IPS DF 4.7 (cell line): ENCODE measurements around the gene DDX56.
"Not testable (repeated sequence)": the region's sequence is repeated elsewhere in the genome, so short reads cannot be mapped to it uniquely, and the experiment has no call there.

Source experiments
- DNase-seq: peaks from one replicate; pipeline ENCODE4 v3.0.0-alpha.2; 2013; ENCODE audit warnings: low spot score; ENCODE audit errors: extremely low read depth

Gene DDX56

GRCh38 chr7:44563171-44563679, 10.5 kb downstream of the DDX56 start:
- no peak for DNase-seq

DNA sequence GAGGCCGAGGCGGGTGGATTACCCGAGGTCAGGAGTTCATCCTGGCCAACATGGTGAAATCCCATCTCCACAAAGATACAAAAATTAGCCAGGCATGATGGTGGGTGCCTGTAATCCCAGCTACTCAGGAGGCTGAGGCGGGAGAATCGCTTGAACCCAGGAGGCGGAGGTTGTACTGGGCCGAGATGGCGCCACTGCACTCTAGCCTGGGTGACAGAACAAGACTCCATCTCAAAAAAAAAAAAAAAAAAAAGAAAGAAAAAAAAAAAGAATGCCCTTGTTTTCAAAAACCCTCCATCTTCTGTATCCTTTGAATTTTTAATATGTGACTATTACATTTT, 11.1 kb downstream of the DDX56 start:
- DNase-seq: not testable (repeated sequence)

DNA sequence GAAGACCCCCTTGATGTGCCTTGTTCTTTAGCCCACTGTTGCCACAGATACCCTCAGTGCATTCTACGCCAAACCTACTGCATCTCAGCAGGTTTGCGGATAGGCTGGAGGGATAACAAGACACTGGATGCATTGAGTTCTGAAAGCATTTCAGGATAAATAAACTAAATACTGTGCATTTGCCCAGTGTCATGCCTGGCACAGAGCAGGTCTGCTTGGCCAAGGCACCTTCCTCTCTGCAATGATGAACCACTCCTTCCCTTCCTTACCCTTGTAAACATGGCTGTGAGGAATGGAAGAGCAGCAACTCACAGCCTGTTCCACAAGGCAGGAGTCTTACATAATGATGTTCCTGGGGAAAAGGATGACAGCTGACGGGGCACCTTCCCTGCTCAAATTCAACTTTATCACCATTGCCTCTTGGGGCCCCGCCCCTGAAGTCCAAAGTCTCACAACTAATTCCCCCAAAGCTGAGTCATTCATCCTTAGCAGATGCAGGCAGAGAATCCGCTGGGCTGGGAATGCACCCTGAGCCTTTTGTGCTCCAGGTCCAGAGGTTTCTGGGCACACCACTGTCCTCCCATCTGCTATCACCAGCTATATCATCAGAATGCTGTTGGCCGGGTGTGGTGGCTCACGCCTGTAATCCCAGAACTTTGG, 11.6 kb downstream of the DDX56 start:
- no peak for DNase-seq

DNA sequence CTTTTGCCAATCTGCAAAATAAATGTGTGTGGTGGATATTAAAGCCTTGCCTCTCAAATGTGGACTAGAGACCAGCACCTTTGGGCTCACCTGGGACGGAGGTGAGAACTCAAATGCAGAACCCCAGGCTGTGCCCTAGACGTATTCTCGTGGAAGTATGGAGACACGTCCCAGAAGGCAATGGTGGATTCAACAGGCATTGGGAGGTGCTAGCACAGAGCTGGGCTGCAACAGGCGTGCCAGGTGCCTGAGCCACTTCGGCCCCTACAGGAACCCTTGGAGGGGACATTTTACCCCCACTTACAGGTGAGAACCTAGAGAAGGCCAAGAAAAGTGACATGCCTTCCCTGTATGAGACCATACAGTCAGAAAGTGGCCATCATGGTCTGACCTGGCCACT, 12.2 kb downstream of the DDX56 start:
- no peak for DNase-seq

GRCh38 chr7:44559485-44559884, 14.2 kb downstream of the DDX56 start:
- DNase-seq: no peak

GRCh38 chr7:44557485-44557884, 16.2 kb downstream of the DDX56 start:
- no peak for DNase-seq

DNA sequence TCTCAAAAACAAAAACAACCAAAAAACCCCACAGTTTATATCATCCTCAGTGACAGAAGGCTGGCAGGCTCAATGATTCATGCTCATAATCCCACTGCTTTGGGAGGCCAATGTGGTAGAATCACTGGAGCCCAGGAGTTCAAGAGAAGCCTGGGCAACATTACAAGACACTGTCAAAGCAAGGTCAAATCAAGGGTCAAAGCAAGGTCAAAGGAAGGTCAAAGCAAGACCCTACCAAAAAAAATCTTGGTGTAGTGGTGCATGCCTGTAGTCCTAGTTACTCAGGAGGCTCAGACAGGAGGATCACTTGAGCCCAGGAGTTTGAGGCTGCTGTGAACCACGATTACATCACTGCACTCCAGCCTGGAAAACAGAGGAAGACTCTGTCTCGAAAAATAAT, 18.4 kb downstream of the DDX56 start:
- no peak for DNase-seq

DNA sequence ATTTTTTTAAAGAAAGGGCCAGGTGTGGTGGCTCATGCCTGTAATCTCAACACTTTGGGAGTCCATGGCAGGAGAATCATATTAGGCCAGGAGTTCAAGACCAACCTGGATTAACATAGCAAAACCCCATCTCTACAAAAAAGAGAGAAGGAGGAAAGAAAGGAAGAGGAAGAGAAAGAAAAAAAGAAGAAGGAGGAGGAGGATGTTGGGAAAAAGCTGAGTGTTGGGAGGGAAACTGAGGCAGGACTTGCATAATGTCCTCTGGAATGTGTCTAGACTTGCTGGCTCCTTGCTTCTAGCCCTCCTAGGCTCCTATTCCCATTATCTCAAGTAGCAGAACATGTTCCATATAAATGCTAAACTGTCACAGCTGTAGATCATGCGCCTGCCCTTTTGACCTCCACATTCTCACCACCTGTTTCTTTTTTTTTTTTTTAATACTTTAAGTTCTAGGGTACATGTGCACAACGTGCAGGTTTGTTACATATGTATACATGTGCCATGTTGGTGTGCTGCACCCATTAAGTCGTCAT, 21.2 kb downstream of the DDX56 start:
- DNase-seq: not testable (repeated sequence)

DNA sequence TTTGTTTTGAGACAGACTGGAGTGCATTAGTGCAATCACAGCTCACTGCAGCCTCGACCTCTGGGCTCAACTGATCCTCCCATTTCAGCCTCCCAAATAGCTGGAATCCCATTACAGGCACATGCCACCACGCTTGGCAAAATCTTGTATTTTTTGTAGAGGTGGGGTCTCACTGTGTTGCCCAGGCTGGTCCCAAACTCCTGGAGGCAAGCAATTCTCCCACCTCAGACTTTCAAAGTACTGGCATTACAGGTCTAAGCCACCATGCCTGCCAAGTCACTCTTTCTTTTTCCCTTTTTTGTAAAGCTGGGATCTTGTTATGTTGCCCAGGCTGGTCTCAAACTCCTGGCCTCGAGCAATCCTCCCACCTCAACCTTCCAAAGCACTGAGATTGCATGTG, 24.3 kb downstream of the DDX56 start:
- no peak for DNase-seq

- no peak for DNase-seq
Observed at GRCh38 chr7:44548893-44549292, 24.8 kb downstream of the DDX56 start.

DNA sequence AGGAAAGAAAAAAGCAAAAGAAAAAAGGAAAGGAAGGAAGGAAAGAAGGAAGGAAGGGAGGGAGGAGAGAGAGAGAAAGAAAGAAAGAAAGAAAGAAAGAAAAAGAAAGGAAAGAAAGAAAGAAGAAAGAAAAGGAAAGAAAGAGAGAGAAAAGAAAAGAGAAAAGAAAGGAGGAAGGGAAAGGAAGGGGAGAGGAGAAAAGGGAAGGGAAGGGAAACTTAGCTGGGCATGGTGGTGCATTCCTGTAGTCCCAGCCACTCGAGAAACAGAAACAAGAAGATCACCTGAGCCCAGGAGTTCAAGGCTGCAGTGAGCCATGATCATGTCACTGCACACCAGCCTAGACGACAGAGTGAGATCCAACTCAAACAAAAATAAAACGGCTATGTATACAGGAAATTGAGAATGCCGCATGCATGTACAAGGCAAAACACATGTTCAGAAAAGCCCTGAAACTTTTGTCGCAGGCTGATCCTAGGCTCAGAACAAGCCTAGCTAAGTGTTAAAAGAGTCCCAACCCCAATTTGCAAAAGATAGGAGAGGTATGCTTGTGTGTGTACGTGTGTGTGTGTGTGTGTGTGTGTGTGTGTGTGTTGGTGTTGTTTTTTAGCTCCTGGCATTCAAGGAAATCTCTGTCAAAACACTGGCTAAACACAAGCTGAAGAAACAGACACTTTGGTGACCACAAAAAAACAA, 26.0 kb downstream of the DDX56 start:
- DNase-seq: no peak

- no peak for DNase-seq
Observed at GRCh38 chr7:44541876-44542610, 31.7 kb downstream of the DDX56 start.

- DNase-seq: no peak
Observed at GRCh38 chr7:44541028-44541869, 32.5 kb downstream of the DDX56 start, which contains the start of gene NPC1L1. Gene NPC1L1 (minus strand): TSS chr7:44541330. CDS start chr7:44541259, 71 bp downstream.

DNA sequence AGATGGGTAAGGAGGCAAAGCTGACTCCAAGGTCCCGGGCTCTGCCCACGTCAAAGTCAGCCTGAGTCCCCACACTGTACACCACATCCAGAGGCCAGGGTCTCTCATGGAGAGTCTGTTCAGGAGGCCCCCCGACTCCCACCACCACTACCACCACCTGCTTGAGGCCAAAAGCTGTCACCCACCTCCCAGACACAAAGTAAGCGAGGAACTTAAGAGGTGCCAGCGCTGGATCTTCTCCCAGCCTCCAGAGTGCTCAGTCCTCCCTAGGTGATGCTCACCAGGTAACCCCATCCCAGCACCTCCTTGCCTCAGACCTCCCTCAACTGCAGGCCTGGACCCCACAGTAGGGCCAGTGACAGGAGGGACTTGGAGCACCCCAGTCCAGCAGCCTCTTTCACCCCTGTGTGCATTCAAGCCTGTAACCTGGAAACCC, 33.1 kb downstream of the DDX56 start:
- no peak for DNase-seq

DNA sequence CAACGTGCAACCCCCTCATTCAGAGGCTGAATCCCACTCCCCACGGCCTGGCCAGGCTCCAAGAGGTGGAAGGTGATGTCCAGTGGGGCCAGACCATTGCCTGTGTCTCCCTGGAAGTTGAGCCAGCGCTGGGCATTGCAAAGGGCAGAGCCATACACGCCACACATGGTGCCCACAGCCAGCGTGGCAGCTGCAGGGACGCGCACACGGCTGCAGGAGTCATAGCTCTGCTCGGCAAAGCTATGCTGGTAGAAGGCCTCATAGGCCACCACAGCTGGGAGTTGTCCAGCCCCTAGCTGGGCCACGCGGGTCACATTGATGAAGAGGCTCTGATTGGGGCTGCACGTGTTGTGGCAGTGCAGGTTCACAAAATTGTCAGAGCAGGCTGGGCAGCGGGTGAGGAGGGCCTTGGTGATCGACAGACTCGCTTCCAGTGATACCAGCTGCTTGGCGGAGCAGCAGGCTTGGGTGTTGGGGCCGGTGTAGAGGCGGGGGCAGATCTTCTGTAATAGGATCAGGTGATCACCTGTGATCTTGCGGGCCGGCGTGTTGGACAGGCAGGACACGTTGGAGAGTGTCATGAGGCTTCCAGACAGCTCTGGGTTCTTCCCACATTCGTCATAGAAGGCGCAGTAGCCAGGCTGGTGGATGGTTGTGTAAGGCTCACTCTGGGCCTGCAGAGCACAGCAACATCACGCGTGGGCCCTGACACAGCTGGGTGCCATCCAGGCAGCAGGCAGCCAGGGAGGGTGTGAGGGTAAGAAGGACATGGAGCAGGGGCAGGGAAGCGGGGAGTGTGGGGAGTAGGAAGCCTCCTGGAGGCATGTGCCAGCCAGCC, 33.8 kb downstream of the DDX56 start:
- DNase-seq: no peak

GRCh38 chr7:44538798-44539668, 34.7 kb downstream of the DDX56 start:
- no peak for DNase-seq

DNA sequence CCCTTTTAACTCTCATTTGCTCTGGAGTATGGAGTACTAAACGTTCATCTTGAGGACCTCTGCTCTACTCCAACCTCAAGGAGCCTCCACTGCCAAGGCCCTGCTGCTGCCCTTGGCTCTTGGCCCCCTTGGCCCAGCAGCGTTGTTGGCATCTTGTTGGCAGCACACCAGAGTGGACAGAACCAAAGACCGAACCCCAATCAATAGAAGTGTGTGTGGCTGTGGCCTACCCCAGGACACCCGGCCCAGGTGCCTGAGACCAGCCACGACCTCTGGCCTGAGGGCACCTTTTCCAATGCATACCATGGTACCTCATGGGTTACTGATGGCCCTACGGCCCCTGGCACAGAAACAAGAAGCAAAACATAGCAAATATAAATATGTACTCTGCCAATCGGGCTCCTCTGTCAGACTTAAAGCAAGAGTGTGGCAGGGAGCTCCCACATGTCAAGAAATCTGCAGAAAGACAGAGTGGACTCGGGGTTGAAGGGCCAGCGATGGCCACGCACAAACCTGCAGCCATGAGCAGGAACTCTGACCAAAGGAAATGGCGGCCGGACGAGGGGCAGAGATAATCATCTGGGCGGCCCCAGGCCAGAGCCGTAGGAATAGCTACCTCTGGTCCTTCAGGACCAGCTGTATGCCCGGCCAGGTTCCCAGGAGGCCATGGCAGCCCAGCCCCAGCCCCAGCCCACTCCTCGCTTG, 35.5 kb downstream of the DDX56 start:
- no peak for DNase-seq

DNA sequence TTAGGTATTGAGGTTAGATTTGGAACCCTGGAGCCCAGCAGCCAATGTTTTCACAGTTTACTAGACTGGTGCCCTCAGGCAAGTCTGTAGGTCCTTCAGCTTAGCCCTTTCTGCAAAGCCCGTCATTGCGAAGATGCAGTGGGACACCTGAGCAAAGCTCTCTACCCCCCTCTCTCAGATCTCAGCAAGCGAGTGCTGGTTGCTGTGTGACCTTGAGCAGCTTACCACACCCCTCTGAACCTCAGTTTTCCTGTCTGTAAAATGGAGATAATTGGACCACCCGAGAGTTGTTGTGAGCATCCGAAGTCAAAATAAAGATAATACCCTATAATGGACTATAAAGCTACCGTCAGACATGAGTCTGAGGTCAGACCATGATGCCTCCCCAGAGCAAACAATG, 36.3 kb downstream of the DDX56 start:
- no peak for DNase-seq

GRCh38 chr7:44536090-44536489, 37.6 kb downstream of the DDX56 start:
- DNase-seq: no peak
